Gastroesophageal sphincter (tissue), 4 donors: ENCODE measurements around the gene PSMF1. TPM values are rescaled to one million over a fixed set of nuclear protein-coding genes. Genes with fewer than 3 reads are reported as not detected.

ENCODE experiments used
- ATAC-seq: fragments of 150-250 bp; one replicate; pipeline ENCODE4 v1.9.1; 2016; ENCODE audit warnings: mild to moderate bottlenecking, moderate library complexity
- H3K27ac ChIP-seq, 4 donors: fragments of 200-600 bp; sonication (generic) in 3 of 4; 1 replicate in 3 of 4; 2 replicates in 1 of 4; pipeline ENCODE4 v1.5.1; 2016 to 2019
- H3K27me3 ChIP-seq: fragments of 200-600 bp; sonication (generic); one replicate; pipeline ENCODE4 v1.5.1; 2019
- H3K36me3 ChIP-seq, 2 donors: fragments of 200-600 bp; sonication (generic); one replicate each; pipeline ENCODE4 v1.5.1; 2019; ENCODE audit warnings: control low read depth in 1 of 2
- H3K4me1 ChIP-seq, 3 donors: fragments of 200-600 bp; sonication (generic); 1 replicate in 2 of 3; 2 replicates in 1 of 3; pipeline ENCODE4 v1.5.1; 2016 to 2019; ENCODE audit warnings: control low read depth in 2 of 3
- H3K4me3 ChIP-seq, 2 donors: fragments of 200-600 bp; sonication (generic); one replicate each; pipeline ENCODE4 v1.5.1; 2019; ENCODE audit warnings: mild to moderate bottlenecking in 1 of 2, moderate library complexity in 1 of 2
- H3K9me3 ChIP-seq, 3 donors: fragments of 200-600 bp; sonication (generic); one replicate each; pipeline ENCODE4 v1.5.1; 2017 to 2019; ENCODE audit warnings: control low read depth in 2 of 3
- CTCF ChIP-seq, 4 experiments: fragments of 200-600 bp in 2 of 4; fragments of 450-650 bp in 2 of 4; sonication (generic) in 1 of 4; IDR thresholded peaks; one replicate each; pipeline ENCODE4 v1.5.1; 2017 to 2019; ENCODE audit warnings: antibody characterized with exemption in 4 of 4, mild to moderate bottlenecking in 2 of 4, moderate library complexity in 2 of 4
- EP300 ChIP-seq: sonication (generic); formaldehyde crosslinking; IDR thresholded peaks from one replicate; pipeline ENCODE4 v1.6.1; 2017; ENCODE audit warnings: antibody characterized with exemption, mild to moderate bottlenecking
- POLR2A ChIP-seq, 2 donors: fragments of 450-650 bp; IDR thresholded peaks; one replicate each; pipeline ENCODE4 v1.6.1; 2017; ENCODE audit warnings: antibody characterized with exemption in 2 of 2, mild to moderate bottlenecking in 2 of 2, moderate library complexity in 1 of 2
- POLR2AphosphoS5 ChIP-seq: sonication (generic); formaldehyde crosslinking; IDR thresholded peaks from one replicate; pipeline ENCODE4 v1.6.1; 2017; ENCODE audit warnings: antibody characterized with exemption
- whole genome bisulfite sequencing, 2 donors: methylation state at CpG; one replicate each; pipeline ENCODE4 v1.1.5; 2018; ENCODE audit warnings: low coverage in 1 of 2; 5-methylcytosine and 5-hydroxymethylcytosine counted together
- total RNA-seq, 4 donors: library from RNA; depleted of rRNA; stranded (reverse); fragments of >200 nt; gene quantifications; one replicate each; pipeline ENCODE4 v1.1.0, GENCODE V29; 2016

The PSMF1 gene
- total RNA-seq, 4 donors from 2014 or later, result 99.6 to 118 (median 116) TPM

- Histone ChIP-seq H3K4me1 (no peaks in the 10 kb centered on the region), H3K27ac (no peak overlapping the region), H3K36me3 (no peaks in the 10 kb centered on the region), H3K27me3 (peaks cover 17% of the 10 kb centered on the region), H3K9me3 (no peaks in the 10 kb centered on the region), H3K4me3 (no peak overlapping the region)
- TF ChIP-seq POLR2AphosphoS5, result no peak
- TF ChIP-seq CTCF (IDR thresholded peaks at IDR 0.05), result no peak
- TF ChIP-seq EP300, result no peak
- TF ChIP-seq POLR2A (IDR thresholded peaks at IDR 0.05), result no peak
- no peak for ATAC-seq
- 83 to 93% methylated on average over 1 to 8 of the region's 8 CpGs for WGBS, 2 donors
These were observed 87.4 kb downstream of the PSMF1 start for GRCh38 chr20:1205802-1206201.

- Histone ChIP-seq H3K36me3 (no peaks in the 10 kb centered on the region), H3K27ac (no peak overlapping the region), H3K4me1 (no peaks in the 10 kb centered on the region), H3K4me3 (no peak overlapping the region), H3K9me3 (no peaks in the 10 kb centered on the region), H3K27me3 (peaks cover 23% of the 10 kb centered on the region)
- 68 to 72% methylated on average over 10 to 16 of the region's 19 CpGs for WGBS, 2 donors
- no peak for TF ChIP-seq CTCF (IDR thresholded peaks at IDR 0.05)
- no peak for TF ChIP-seq EP300
- no peak for TF ChIP-seq POLR2AphosphoS5
- no peak for ATAC-seq
These were observed 88.2 kb downstream of the PSMF1 start for GRCh38 chr20:1206366-1207148.

DNA sequence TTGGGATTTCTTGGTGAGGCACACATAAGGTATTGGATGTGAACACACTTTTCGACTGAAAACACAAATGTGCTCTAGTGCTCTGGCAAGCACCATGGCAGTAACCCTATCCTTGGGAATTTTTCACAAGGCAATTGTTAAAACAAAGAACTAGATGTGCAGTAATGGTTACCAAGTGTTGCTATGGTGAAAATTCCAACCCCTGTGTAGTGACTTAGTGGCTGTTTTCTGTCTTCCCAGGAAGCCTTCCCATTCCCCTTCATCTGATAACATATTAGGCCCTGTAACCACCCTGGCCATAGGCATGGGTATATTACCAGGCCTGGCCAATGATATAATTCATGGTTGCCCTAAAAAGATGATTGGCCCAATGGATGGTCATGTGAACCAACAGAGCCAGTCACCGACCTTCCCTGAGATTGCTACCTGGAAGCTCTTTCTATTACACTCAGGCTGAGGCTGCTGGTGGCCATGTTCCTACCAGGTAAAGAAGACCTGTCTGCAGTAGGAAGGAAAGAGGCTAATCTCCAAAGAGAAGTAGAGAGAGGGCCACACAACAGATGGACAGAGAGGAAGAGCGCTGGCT lies 89.0 kb downstream of the PSMF1 start:
- Histone ChIP-seq H3K4me3 (no peak overlapping the region), H3K27me3 (peaks cover 31% of the 10 kb centered on the region), H3K4me1 (no peaks in the 10 kb centered on the region), H3K9me3 (no peaks in the 10 kb centered on the region), H3K36me3 (no peaks in the 10 kb centered on the region), H3K27ac (no peak overlapping the region)
- TF ChIP-seq CTCF (IDR thresholded peaks at IDR 0.05), result no peak
- TF ChIP-seq EP300, result no peak
- TF ChIP-seq POLR2AphosphoS5, result no peak
- TF ChIP-seq POLR2A (IDR thresholded peaks at IDR 0.05), result no peak
- no peak for ATAC-seq
- WGBS, 2 donors, result 83 to 100% methylated on average over 1 to 3 of the region's 3 CpGs

GRCh38 chr20:1209447-1210387 lies 91.3 kb downstream of the PSMF1 start:
- Histone ChIP-seq H3K4me3 (no peak overlapping the region), H3K27me3 (peaks cover 25% of the 10 kb centered on the region), H3K4me1 (peaks cover 0 to 7% (median 0%) of the 10 kb centered on the region in 3 donors), H3K36me3 (no peaks in the 10 kb centered on the region), H3K27ac (no peak overlapping the region), H3K9me3 (no peaks in the 10 kb centered on the region)
- no peak for TF ChIP-seq CTCF (IDR thresholded peaks at IDR 0.05)
- TF ChIP-seq POLR2AphosphoS5, result no peak
- no peak for TF ChIP-seq EP300
- TF ChIP-seq POLR2A (IDR thresholded peaks at IDR 0.05), result no peak
- no peak for ATAC-seq
- WGBS, 2 donors, result 52 to 67% methylated on average over 2 to 4 of the region's 5 CpGs
